H9 (cell line): ENCODE data around the gene GUK1. TPM values are rescaled to one million over a fixed set of nuclear protein-coding genes. Genes with fewer than 3 reads are reported as not detected.

Source experiments
- DNase-seq: peaks from one replicate; pipeline ENCODE4 v3.0.0-alpha.2; 2017
- H2AFZ ChIP-seq: one replicate; pipeline ENCODE4 v1.6.1; 2013; ENCODE audit warnings: mild to moderate bottlenecking, low read length, control low read depth, moderate library complexity
- H2AK5ac ChIP-seq: 2 replicates; pipeline ENCODE4 v1.6.1; 2013; ENCODE audit warnings: low read length, control low read depth, mixed read lengths; ENCODE audit not compliant: insufficient read length
- H2BK120ac ChIP-seq: one replicate; pipeline ENCODE4 v1.6.1; 2013; ENCODE audit warnings: low read depth, mild to moderate bottlenecking, low read length, control low read depth, inconsistent platforms; ENCODE audit not compliant: poor library complexity, severe bottlenecking
- H2BK12ac ChIP-seq: 2 replicates; pipeline ENCODE4 v1.6.1; 2013; ENCODE audit warnings: low read length, control low read depth, mixed read lengths, low read depth; ENCODE audit not compliant: insufficient read length
- H2BK15ac ChIP-seq: 2 replicates; pipeline ENCODE4 v1.6.1; 2013; ENCODE audit warnings: low read depth, low read length, control low read depth
- H2BK20ac ChIP-seq: one replicate; pipeline ENCODE4 v1.6.1; 2013; ENCODE audit warnings: low read depth, mild to moderate bottlenecking, low read length, control low read depth, inconsistent platforms; ENCODE audit not compliant: poor library complexity, severe bottlenecking
- H2BK5ac ChIP-seq: 2 replicates; pipeline ENCODE4 v1.6.1; 2013; ENCODE audit warnings: low read length, control low read depth, mixed read lengths; ENCODE audit not compliant: insufficient read length
- H3K14ac ChIP-seq: 2 replicates; pipeline ENCODE4 v1.6.1; 2013; ENCODE audit warnings: low read length, control low read depth; ENCODE audit not compliant: insufficient read depth
- H3K18ac ChIP-seq: 2 replicates; pipeline ENCODE4 v1.6.1; 2013; ENCODE audit warnings: low read depth, mild to moderate bottlenecking, mixed read lengths, low read length, control low read depth; ENCODE audit not compliant: insufficient read length
- H3K23ac ChIP-seq: 2 replicates; pipeline ENCODE4 v1.6.1; 2013; ENCODE audit warnings: low read length, control low read depth, mixed read lengths, low read depth; ENCODE audit not compliant: insufficient read length
- H3K23me2 ChIP-seq: 2 replicates; pipeline ENCODE4 v1.6.1; 2013; ENCODE audit warnings: low read depth, mild to moderate bottlenecking, mixed read lengths, low read length, control low read depth; ENCODE audit not compliant: insufficient read length, poor library complexity, severe bottlenecking
- H3K27ac ChIP-seq: 2 replicates; pipeline ENCODE4 v1.5.1; 2013; ENCODE audit warnings: low read length, control low read depth, mixed read lengths, low read depth; ENCODE audit not compliant: insufficient read length
- H3K27me3 ChIP-seq: 2 replicates; pipeline ENCODE4 v1.6.1; 2013; ENCODE audit warnings: low read length, control low read depth, inconsistent platforms; ENCODE audit not compliant: insufficient read depth
- H3K4ac ChIP-seq: 2 replicates; pipeline ENCODE4 v1.6.1; 2013; ENCODE audit warnings: low read depth, mild to moderate bottlenecking, control low read depth, inconsistent platforms, low read length, moderate library complexity
- H3K4me1 ChIP-seq: 2 replicates; pipeline ENCODE4 v1.6.1; 2013; ENCODE audit warnings: low read length, control low read depth, inconsistent platforms; ENCODE audit not compliant: insufficient read depth
- H3K4me2 ChIP-seq: 2 replicates; pipeline ENCODE4 v1.6.1; 2013; ENCODE audit warnings: low read length, control low read depth, mixed read lengths; ENCODE audit not compliant: insufficient read length, insufficient read depth
- H3K56ac ChIP-seq: 2 replicates; pipeline ENCODE4 v1.6.1; 2013; ENCODE audit warnings: low read depth, mild to moderate bottlenecking, mixed read lengths, low read length, control low read depth; ENCODE audit not compliant: insufficient read length
- H3K79me1 ChIP-seq: 2 replicates; pipeline ENCODE4 v1.6.1; 2013; ENCODE audit warnings: low read depth, mild to moderate bottlenecking, moderate library complexity, low read length, control low read depth, inconsistent platforms; ENCODE audit not compliant: insufficient read depth, poor library complexity, severe bottlenecking
- H3K79me2 ChIP-seq: 2 replicates; pipeline ENCODE4 v1.6.1; 2013; ENCODE audit warnings: low read length, control low read depth, inconsistent platforms; ENCODE audit not compliant: insufficient read depth
- H3K9ac ChIP-seq: 2 replicates; pipeline ENCODE4 v1.6.1; 2013; ENCODE audit warnings: low read length, control low read depth, mixed read lengths; ENCODE audit not compliant: insufficient read length; ENCODE audit errors: extremely low read depth
- H3K9me3 ChIP-seq: one replicate; pipeline ENCODE4 v1.6.1; 2013; ENCODE audit warnings: low read depth, low read length, inconsistent platforms; ENCODE audit not compliant: control insufficient read depth
- H3T11ph ChIP-seq: one replicate; pipeline ENCODE4 v1.6.1; 2013; ENCODE audit warnings: mild to moderate bottlenecking, low read length, control low read depth, inconsistent platforms
- H4K20me1 ChIP-seq: one replicate; pipeline ENCODE4 v1.6.1; 2013; ENCODE audit not compliant: control insufficient read depth, insufficient read length, insufficient read depth
- H4K5ac ChIP-seq: 2 replicates; pipeline ENCODE4 v1.6.1; 2013; ENCODE audit warnings: low read depth, mild to moderate bottlenecking, mixed read lengths, low read length, control low read depth; ENCODE audit not compliant: insufficient read length
- H4K8ac ChIP-seq: replicated peaks from 2 replicates; pipeline ENCODE4 v1.6.1; 2013; ENCODE audit warnings: low read length, control low read depth, mixed read lengths, low read depth; ENCODE audit not compliant: insufficient read length
- H4K91ac ChIP-seq: 2 replicates; pipeline ENCODE4 v1.6.1; 2013; ENCODE audit warnings: low read depth, mild to moderate bottlenecking, moderate library complexity, mixed read lengths, low read length, control low read depth; ENCODE audit not compliant: insufficient read length
- H3K27ac Mint-ChIP-seq, 3 experiments: 2 replicates in 2 of 3; 3 replicates in 1 of 3; pipeline ENCODE4 v1.8.0; 2020 to 2021; ENCODE audit warnings: mixed read lengths in 3 of 3, mild to moderate bottlenecking in 1 of 3, moderate library complexity in 1 of 3
- H3K27me3 Mint-ChIP-seq: 2 replicates; pipeline ENCODE4 v1.8.0; 2021; ENCODE audit warnings: low read depth, mild to moderate bottlenecking, moderate library complexity, mixed read lengths
- H3K36me3 Mint-ChIP-seq, 3 experiments: 2 replicates in 2 of 3; 3 replicates in 1 of 3; pipeline ENCODE4 v1.8.0; 2020 to 2021; ENCODE audit warnings: low read depth in 3 of 3, mixed read lengths in 3 of 3; ENCODE audit not compliant: insufficient read depth in 1 of 3
- H3K4me1 Mint-ChIP-seq, 2 experiments: 2 replicates each; pipeline ENCODE4 v1.8.0; 2020; ENCODE audit warnings: mixed read lengths in 2 of 2
- H3K4me3 Mint-ChIP-seq, 2 experiments: 2 replicates in 1 of 2; 3 replicates in 1 of 2; pipeline ENCODE4 v1.8.0; 2020 to 2021; ENCODE audit warnings: mild to moderate bottlenecking in 2 of 2, mixed read lengths in 2 of 2, moderate library complexity in 1 of 2
- H3K9me3 Mint-ChIP-seq, 2 experiments: 2 replicates in 1 of 2; 3 replicates in 1 of 2; pipeline ENCODE4 v1.8.0; 2020; ENCODE audit warnings: mild to moderate bottlenecking in 2 of 2, mixed read lengths in 2 of 2, moderate library complexity in 1 of 2
- CTCF ChIP-seq: fragments of 200-600 bp; sonication (generic); conservative IDR thresholded peaks from 3 replicates; pipeline ENCODE4 v1.8.0; 2021; ENCODE audit warnings: antibody characterized with exemption, mild to moderate bottlenecking
- WGBS: extraction: QIAGEN DNeasy Blood & Tissue Kit; methylation state at CpG from one replicate; pipeline ENCODE4 v1.1.7; 2013; ENCODE audit warnings: missing lambda C conversion rate, low lambda C conversion rate, mixed read lengths; ENCODE audit not compliant: insufficient read length; ENCODE audit errors: extremely low coverage; 5-methylcytosine and 5-hydroxymethylcytosine counted together
- total RNA-seq: library from RNA; stranded (reverse); gene quantifications from 2 replicates; pipeline ENCODE4 v1.2.1, GENCODE V29; 2021

GUK1 gene
- total RNA-seq, 1 experiment from 2014 or later: 88.2 TPM

- Histone ChIP-seq H2BK120ac (no peak overlapping the region), H3K4me2 (peak overlapping the region; percentile 85), H2BK5ac (no peak overlapping the region), H4K5ac (no peak overlapping the region), H3K79me2 (peaks cover 15% of the 10 kb centered on the region; the same call in 1 of the 2 replicates), H3K9ac (peak overlapping the region; percentile 85), H3K4ac (no peak overlapping the region), H3K27me3 (no peaks in the 10 kb centered on the region; the same call in 1 of the 2 replicates), H2BK20ac (no peak overlapping the region), H2BK12ac (no peak overlapping the region), H4K91ac (no peak overlapping the region), H3K9me3 (no peaks in the 10 kb centered on the region), H2AK5ac (no peak overlapping the region), H3K23me2 (peaks cover 11% of the 10 kb centered on the region), H3K23ac (no peak overlapping the region), H3K56ac (no peak overlapping the region), H3K79me1 (peaks cover 8% of the 10 kb centered on the region), H2BK15ac (no peak overlapping the region), H3K4me1 (no peaks in the 10 kb centered on the region), H3K14ac (no peak overlapping the region), H3T11ph (no peak overlapping the region), H3K27ac (no peak overlapping the region), H3K18ac (no peak overlapping the region), H4K8ac (no peak overlapping the region), H4K20me1 (peaks cover 2% of the 10 kb centered on the region), H2AFZ (no peak overlapping the region)
- Mint-ChIP-seq H3K4me3 (peak overlapping the region; percentile 81 to 91), H3K36me3 (no peaks in the 10 kb centered on the region; a peak in 1 of 7 replicates), H3K27me3 (peaks cover 26% of the 10 kb centered on the region), H3K9me3 (no peaks in the 10 kb centered on the region), H3K4me1 (peaks cover 4 to 15% of the 10 kb centered on the region in 2 experiments), H3K27ac (peak overlapping the region in 2 of 3 experiments; percentile 84 to 89; a peak in 3 of 7 replicates)
- peak; percentile 22 for DNase-seq
- no CpG with 5 or more reads among the region's 27 CpGs for WGBS
- TF ChIP-seq CTCF: no peak
These were observed 1.4 kb downstream of the GUK1 start for GRCh38 chr1:228141226-228142044.
